Measurements from ENCODE around the gene DEK. TPM values are rescaled to one million over a fixed set of nuclear protein-coding genes. Genes with fewer than 3 reads are reported as not detected.
A peak's percentile ranks its signal among the peaks of the same experiment; 100 is the strongest.

The DEK gene
- total and polyA plus RNA-seq, 2 of the 13 experiments (the other 11 are each of a cell fraction or from before 2014, with no cell fraction given): 53.2 to 276 TPM

GRCh38 chr6:18265787-18266522, 1.6 kb upstream of the DEK start (continued):
- no peak for TF ChIP-seq ATF6 (CRISPR knock-in tag; conservative IDR thresholded peaks at IDR 0.05)
- TF ChIP-seq PAWR (CRISPR knock-in tag; IDR thresholded peaks at IDR 0.05; ENCODE audit: borderline replicate concordance): no peak
- TF ChIP-seq NR1H2 (CRISPR knock-in tag; IDR thresholded peaks at IDR 0.05; ENCODE audit: borderline replicate concordance, low read depth): no peak
- no peak for TF ChIP-seq MED13 (CRISPR knock-in tag; IDR thresholded peaks at IDR 0.05)
- no peak for TF ChIP-seq PHF20 (CRISPR knock-in tag; IDR thresholded peaks at IDR 0.05)
- TF ChIP-seq ZNF772 (CRISPR knock-in tag; IDR thresholded peaks at IDR 0.05): no peak
- TF ChIP-seq ATF7 (IDR thresholded peaks at IDR 0.05): no peak
- 0 out of 2 replicates have a peak, but pooled peaks have one; percentile 26 for TF ChIP-seq ATF7 (CRISPR knock-in tag; IDR thresholded peaks at IDR 0.05)
- no peak for TF ChIP-seq NCOA1 (CRISPR knock-in tag; IDR thresholded peaks at IDR 0.05)
- no peak for TF ChIP-seq RXRB (CRISPR knock-in tag; IDR thresholded peaks at IDR 0.05; ENCODE audit: borderline replicate concordance)
- TF ChIP-seq EP300 (IDR thresholded peaks at IDR 0.05; ENCODE audit: low read depth in 2 of 2, low read length in 2 of 2): no peak
- TF ChIP-seq EP300 (CRISPR knock-in tag; IDR thresholded peaks at IDR 0.05; ENCODE audit: borderline replicate concordance): no peak
- TF ChIP-seq FOXC1 (CRISPR knock-in tag; IDR thresholded peaks at IDR 0.05; ENCODE audit: borderline replicate concordance): no peak
- no peak for TF ChIP-seq KLF6 (CRISPR knock-in tag; IDR thresholded peaks at IDR 0.05)
- TF ChIP-seq NFKB2 (CRISPR knock-in tag; IDR thresholded peaks at IDR 0.05; ENCODE audit: borderline replicate concordance): 0 out of 2 replicates have a peak, but pooled peaks have one; percentile 23
- TF ChIP-seq ZNF224 (CRISPR knock-in tag; IDR thresholded peaks at IDR 0.05): no peak
- TF ChIP-seq ZNF777 (CRISPR knock-in tag; IDR thresholded peaks at IDR 0.05): no peak
- TF ChIP-seq ZNF761 (CRISPR knock-in tag; conservative IDR thresholded peaks at IDR 0.05): no peak
- no peak for TF ChIP-seq ZFYVE20 (CRISPR knock-in tag; IDR thresholded peaks at IDR 0.05; ENCODE audit: borderline replicate concordance, low read depth)
- no peak for TF ChIP-seq ZNF782 (CRISPR knock-in tag; IDR thresholded peaks at IDR 0.05; ENCODE audit: borderline replicate concordance)
- no peak for TF ChIP-seq ZNF839 (CRISPR knock-in tag; IDR thresholded peaks at IDR 0.05; ENCODE audit: borderline replicate concordance)
- TF ChIP-seq ZNF703 (CRISPR knock-in tag; IDR thresholded peaks at IDR 0.05; ENCODE audit: borderline replicate concordance): no peak
- TF ChIP-seq ZNF343 (CRISPR knock-in tag; IDR thresholded peaks at IDR 0.05): no peak
- no peak for TF ChIP-seq MLLT10 (CRISPR knock-in tag; IDR thresholded peaks at IDR 0.05)
- TF ChIP-seq ZMYM2 (CRISPR knock-in tag; IDR thresholded peaks at IDR 0.05): no peak
- no peak for TF ChIP-seq DNMT3B (CRISPR knock-in tag; conservative IDR thresholded peaks at IDR 0.05)
- TF ChIP-seq ZNF674 (CRISPR knock-in tag; IDR thresholded peaks at IDR 0.05; ENCODE audit: low read depth): no peak
- TF ChIP-seq U2AF1 (optimal IDR thresholded peaks at IDR 0.05; ENCODE audit: low read depth, low read length): no peak
- TF ChIP-seq POLR2G (IDR thresholded peaks at IDR 0.05; ENCODE audit: low read depth, low read length): 0 out of 2 replicates have a peak, but pooled peaks have one; percentile 40
- TF ChIP-seq NFKBIZ (CRISPR knock-in tag; IDR thresholded peaks at IDR 0.05): no peak
- TF ChIP-seq CREB1 (IDR thresholded peaks at IDR 0.05): no peak
- TF ChIP-seq CREB1 (CRISPR knock-in tag; IDR thresholded peaks at IDR 0.05): no peak
